Central memory CD4-positive, alpha-beta T cell (primary cell): Measurements from ENCODE around the gene PRPF39.

Source experiments
- DNase-seq: peaks from one replicate; pipeline ENCODE4 v3.0.0; 2022

PRPF39 gene

GRCh38 chr14:45082420-45082819, 1.5 kb upstream of the PRPF39 start:
- DNase-seq = no peak

GRCh38 chr14:45083617-45083975, 320 bp upstream of the PRPF39 start:
- DNase-seq = no peak

- DNase-seq = no peak
Observed at GRCh38 chr14:45084946-45085346, 1.0 kb downstream of the PRPF39 start.

- no peak for DNase-seq
Observed at GRCh38 chr14:45089813-45090212, 5.9 kb downstream of the PRPF39 start.

- DNase-seq = no peak
Observed at GRCh38 chr14:45091710-45092109, 7.8 kb downstream of the PRPF39 start.

- DNase-seq = no peak
Observed at GRCh38 chr14:45094275-45094674, 10.4 kb downstream of the PRPF39 start.

GRCh38 chr14:45095143-45095542, 11.2 kb downstream of the PRPF39 start:
- no peak for DNase-seq

GRCh38 chr14:45096218-45096617, 12.3 kb downstream of the PRPF39 start:
- DNase-seq = no peak

GRCh38 chr14:45103806-45104205, 19.9 kb downstream of the PRPF39 start:
- no peak for DNase-seq

GRCh38 chr14:45104561-45104960, 20.6 kb downstream of the PRPF39 start:
- DNase-seq = no peak

- no peak for DNase-seq
Observed at GRCh38 chr14:45112896-45113781, 29.2 kb downstream of the PRPF39 start.

- no peak for DNase-seq
Observed at GRCh38 chr14:45114327-45114726, 30.4 kb downstream of the PRPF39 start.

- DNase-seq = no peak
Observed at GRCh38 chr14:45118594-45118993, 34.7 kb downstream of the PRPF39 start.

- DNase-seq = no peak
Observed at GRCh38 chr14:45120096-45120495, 36.2 kb downstream of the PRPF39 start.

- DNase-seq = no peak
Observed at GRCh38 chr14:45123271-45123670, 39.4 kb downstream of the PRPF39 start.

GRCh38 chr14:45125754-45126153, 41.8 kb downstream of the PRPF39 start:
- no peak for DNase-seq

- DNase-seq = no peak
Observed at GRCh38 chr14:45128963-45129629, 45.2 kb downstream of the PRPF39 start.

- no peak for DNase-seq
Observed at GRCh38 chr14:45133683-45134050, 49.8 kb downstream of the PRPF39 start.

- DNase-seq = peak; percentile 96
Observed at GRCh38 chr14:45134051-45134958, 50.4 kb downstream of the PRPF39 start, which contains the start of gene FKBP3. FKBP3 (minus strand) TSS chr14:45134481; CDS start chr14:45134456, 25 bp downstream.

GRCh38 chr14:45135156-45135555, 51.2 kb downstream of the PRPF39 start:
- DNase-seq = no peak

- peak; percentile 89 for DNase-seq
Observed at GRCh38 chr14:45135659-45136395, 51.9 kb downstream of the PRPF39 start, which contains the start of gene FANCM. FANCM (plus strand) TSS chr14:45135930; CDS start chr14:45136032, 102 bp downstream.

GRCh38 chr14:45136399-45136798, 52.5 kb downstream of the PRPF39 start:
- no peak for DNase-seq
